Astrocyte of the cerebellum (primary cell): ENCODE measurements around the gene GSPT1.
"Not testable (repeated sequence)": the region's sequence is repeated elsewhere in the genome, so short reads cannot be mapped to it uniquely, and the experiment has no call there.

Experiments used
- DNase-seq: peaks from one replicate; pipeline ENCODE4 v3.0.0-alpha.2; 2011; ENCODE audit warnings: low read depth
- H3K4me3 ChIP-seq: 2 replicates; pipeline ENCODE4 v1.5.1; 2011; ENCODE audit warnings: mild to moderate bottlenecking, low read depth, low read length, moderate library complexity
- in situ Hi-C: cut with HindIII; loops from 2 replicates; pipeline ENCODE4 v1.10.0; 2017; ENCODE audit warnings: low sequenced_read_pairs
- TF ChIP-seq, protein P1 (sequence below): IDR thresholded peaks from 2 replicates; pipeline ENCODE4 v1.5.1; 2012; ENCODE audit warnings: low read length, low read depth, moderate library complexity, mild to moderate bottlenecking; ENCODE audit errors: missing control alignments

The GSPT1 gene

DNA sequence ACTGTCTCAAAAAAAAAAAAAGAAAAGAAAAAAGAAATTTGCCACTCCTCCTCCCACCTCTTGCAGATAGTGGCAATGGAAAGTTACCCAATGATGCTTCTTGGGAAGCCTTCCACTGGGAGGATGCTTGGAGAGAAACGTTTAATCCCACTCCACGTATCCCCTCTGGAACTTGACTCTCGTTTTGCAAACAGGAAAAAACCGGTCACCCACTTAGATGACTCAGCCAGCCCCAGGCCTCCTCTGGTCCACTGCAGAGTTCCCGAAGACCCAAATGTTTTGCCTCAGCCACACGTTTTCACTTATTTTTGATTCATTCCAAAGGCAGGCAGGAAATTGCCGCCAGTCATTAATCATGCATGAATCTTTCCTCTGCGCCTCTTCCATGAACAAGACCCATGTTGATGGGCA is 40.0 kb upstream of the GSPT1 start:
- no peak overlapping the region for H3K4me3 ChIP-seq
- DNase-seq, result peak; percentile 32
- in situ Hi-C loops, result no loop called here

DNA sequence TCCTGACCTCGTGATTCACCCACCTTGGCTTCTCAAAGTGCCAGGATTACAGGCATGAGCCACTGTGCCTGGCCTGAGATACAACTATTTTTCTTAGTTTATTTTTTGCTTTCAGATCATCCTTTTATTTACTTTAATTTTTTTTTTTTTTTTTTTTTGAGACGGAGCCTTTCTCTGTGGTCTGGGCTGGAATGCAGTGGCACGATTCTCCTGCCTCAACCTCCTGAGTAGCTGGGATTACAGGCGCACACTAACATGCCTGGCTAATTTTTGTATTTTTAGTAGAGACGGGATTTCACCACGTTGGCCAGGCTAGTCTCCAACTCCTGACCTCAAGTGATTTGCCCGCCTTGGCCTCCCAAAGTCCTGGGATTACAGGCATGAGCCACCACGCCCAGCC is 37.8 kb upstream of the GSPT1 start:
- DNase-seq, H3K4me3 ChIP-seq, in situ Hi-C loops: not testable (repeated sequence)

More for the DNA sequence above, 40.0 kb upstream of the GSPT1 start:
- TF ChIP-seq, protein P1, sequence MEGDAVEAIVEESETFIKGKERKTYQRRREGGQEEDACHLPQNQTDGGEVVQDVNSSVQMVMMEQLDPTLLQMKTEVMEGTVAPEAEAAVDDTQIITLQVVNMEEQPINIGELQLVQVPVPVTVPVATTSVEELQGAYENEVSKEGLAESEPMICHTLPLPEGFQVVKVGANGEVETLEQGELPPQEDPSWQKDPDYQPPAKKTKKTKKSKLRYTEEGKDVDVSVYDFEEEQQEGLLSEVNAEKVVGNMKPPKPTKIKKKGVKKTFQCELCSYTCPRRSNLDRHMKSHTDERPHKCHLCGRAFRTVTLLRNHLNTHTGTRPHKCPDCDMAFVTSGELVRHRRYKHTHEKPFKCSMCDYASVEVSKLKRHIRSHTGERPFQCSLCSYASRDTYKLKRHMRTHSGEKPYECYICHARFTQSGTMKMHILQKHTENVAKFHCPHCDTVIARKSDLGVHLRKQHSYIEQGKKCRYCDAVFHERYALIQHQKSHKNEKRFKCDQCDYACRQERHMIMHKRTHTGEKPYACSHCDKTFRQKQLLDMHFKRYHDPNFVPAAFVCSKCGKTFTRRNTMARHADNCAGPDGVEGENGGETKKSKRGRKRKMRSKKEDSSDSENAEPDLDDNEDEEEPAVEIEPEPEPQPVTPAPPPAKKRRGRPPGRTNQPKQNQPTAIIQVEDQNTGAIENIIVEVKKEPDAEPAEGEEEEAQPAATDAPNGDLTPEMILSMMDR, result no peak

DNA sequence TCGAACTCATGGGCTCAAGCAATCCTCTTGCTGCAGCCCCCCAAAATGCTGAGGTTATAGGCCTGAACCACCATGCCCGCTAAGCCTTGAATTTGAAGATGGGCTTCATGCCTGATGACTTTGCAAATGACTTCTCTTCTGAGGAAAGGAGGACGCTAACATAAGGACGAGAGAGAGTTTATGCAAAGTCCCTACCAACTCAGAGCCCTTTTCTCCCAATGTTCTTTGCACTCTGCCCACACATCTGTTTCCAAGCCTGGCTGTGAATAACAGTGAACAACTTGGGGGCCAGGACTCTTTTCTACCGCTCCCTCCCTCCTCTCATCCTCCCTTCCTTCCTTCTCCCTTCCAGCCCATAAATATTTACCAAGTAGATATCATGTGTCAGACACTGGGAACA is 34.6 kb upstream of the GSPT1 start:
- no peak for DNase-seq
- in situ Hi-C loops, result no loop called here

DNA sequence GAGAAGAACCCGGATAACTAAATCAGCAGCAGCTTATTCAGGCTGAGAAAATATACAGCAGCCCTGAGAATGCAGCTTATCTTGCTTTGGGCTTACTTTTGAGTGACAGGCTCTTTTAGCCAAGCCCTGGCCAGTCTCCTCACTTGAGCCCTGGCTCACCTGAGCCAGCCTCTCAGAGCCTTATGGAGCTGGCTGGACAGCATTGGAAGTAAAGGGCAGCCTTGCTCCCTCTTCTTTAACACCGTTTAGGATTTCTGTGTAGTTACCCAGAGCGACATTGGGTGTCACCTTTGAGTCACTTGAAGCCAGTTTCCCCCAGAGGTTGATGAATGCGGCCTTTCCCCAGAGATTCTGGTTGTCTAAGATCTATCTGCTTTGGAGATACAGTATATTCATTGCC is 33.8 kb upstream of the GSPT1 start:
- no peak for DNase-seq
- TF ChIP-seq, protein P1, result peak; percentile 48
- no peak overlapping the region for H3K4me3 ChIP-seq
- in situ Hi-C loops, result no loop called here

More for the DNA sequence above, 34.6 kb upstream of the GSPT1 start:
- no peak overlapping the region for H3K4me3 ChIP-seq
- TF ChIP-seq, protein P1, result no peak

DNA sequence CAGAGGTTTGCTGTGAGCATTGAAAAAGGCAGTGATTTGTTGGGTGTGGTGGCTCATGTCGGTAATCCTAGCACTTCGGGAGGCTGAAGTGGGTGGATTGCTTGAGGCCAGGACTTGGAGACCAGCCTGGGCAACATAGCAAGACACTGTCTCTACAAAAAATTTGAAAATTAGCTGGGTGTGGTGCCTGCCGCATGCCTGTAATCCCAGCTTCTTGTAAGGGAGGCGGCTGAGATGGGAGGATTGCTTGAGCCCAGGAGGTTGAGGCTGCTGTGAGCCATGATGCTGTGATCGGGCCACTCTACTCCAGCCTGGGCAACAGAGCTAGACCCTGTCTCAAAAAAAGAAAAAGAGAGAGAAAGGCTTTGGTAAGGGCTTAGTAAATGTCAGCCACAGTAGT is 33.1 kb upstream of the GSPT1 start:
- TF ChIP-seq, protein P1, result no peak
- H3K4me3 ChIP-seq, result no peak overlapping the region
- in situ Hi-C loops, result no loop called here
- DNase-seq, result no peak

DNA sequence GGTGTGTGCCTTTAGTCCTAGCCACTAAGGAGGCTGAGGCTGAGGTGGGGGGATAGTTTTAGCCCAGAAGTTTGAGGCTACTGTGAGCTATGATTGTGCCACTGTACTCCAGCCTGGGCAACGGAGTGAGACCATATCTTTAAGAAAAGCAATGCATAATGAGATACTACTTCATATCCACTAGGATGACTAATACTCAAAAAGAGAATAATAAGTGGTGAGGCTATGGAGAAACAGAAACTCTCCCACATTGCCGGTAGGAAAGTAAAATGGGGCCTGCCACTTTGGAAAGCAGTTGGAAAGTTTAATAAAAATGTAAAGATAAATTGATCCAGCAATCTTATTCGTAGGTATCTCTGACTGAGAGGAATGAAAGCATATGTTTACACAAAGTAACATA is 30.7 kb upstream of the GSPT1 start:
- no peak for DNase-seq
- in situ Hi-C loops, result no loop called here
- TF ChIP-seq, protein P1, result no peak
- H3K4me3 ChIP-seq, result no peak overlapping the region

DNA sequence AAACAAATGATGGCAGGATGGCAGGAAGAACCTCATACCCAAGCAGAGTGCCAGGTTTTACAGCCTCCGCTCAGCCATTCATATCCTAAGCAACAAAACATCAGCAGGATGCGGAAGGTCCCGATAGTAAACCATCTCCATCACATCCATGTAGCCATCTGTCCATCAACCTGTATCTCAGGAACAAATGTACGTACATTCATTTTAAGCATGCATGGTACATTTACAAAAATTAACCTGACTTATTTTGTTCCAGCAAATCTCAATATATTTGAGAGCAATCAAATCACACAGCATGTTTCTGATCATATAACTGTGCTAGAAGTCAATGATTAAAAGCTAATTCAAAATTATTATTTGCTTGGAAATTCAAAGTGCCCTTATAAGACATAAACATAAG is 26.2 kb upstream of the GSPT1 start, which contains the start of gene NPIPB2:
NPIPB2 (minus strand) TSS at position 101 of the 400 bp plus-strand sequence; CDS start at position 101, 0 bp downstream.
- H3K4me3 ChIP-seq, DNase-seq, in situ Hi-C loops: not testable (repeated sequence)

DNA sequence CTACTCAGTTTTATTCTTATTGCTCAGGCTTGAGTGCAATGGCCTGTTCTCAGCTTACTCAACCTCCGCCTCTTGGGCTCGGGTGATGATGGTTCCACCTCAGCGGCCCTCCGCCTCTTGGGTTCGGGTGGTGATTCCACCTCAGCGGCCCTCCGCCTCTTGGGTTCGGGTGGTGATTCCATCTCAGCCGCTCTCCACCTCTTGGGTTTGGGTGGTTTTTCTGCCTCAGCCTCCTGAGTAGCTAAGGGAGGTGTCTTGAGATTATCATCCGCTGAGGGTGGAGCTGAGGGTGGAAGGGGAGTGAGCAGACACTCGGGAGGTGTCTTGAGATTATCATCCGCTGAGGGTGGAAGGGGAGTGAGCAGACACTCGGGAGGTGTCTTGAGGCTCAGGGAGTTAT is 11.6 kb upstream of the GSPT1 start:
- H3K4me3 ChIP-seq, DNase-seq, in situ Hi-C loops: not testable (repeated sequence)

DNA sequence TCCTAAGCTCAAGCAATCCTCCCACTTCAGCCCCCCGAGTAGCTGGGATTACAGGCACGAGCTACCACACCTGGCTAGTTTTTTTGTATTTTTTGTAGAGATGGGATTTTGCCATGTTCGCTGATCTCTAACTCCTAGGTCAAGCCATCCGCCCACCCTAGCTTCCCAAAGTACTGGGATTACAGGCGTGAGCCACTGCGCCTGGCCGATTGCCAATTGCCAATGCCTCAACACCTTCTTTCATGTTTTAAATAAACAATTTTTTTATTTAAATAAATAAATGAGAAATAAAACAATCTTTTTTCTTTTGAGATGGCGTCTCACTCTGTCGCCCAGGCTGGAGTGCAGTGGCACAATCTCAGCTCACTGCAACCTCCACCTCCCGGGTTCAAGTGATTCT is 8.3 kb upstream of the GSPT1 start:
- DNase-seq, in situ Hi-C loops, H3K4me3 ChIP-seq: not testable (repeated sequence)
